EH (cell line): ENCODE results near the gene SIX2.
"Not testable (repeated sequence)": the region's sequence is repeated elsewhere in the genome, so short reads cannot be mapped to it uniquely, and the experiment has no call there.

Source experiments
- DNase-seq: peaks from one replicate; pipeline ENCODE4 v3.0.0-alpha.2; 2015; ENCODE audit warnings: low read depth

SIX2 gene

GRCh38 chr2:45009303-45009927 lies at the start of gene SIX2:
TSS of gene SIX2 (minus strand) at chr2:45009452. CDS start at chr2:45009110, 342 bp downstream.
- DNase-seq = peak; percentile 98

GRCh38 chr2:45055162-45055605 lies 45.9 kb upstream of the SIX2 start:
- DNase-seq = no peak

- no peak for DNase-seq
Observed at GRCh38 chr2:45053966-45054365, 44.7 kb upstream of the SIX2 start.

- no peak for DNase-seq
Observed at GRCh38 chr2:45052388-45052928, 43.2 kb upstream of the SIX2 start.

- no peak for DNase-seq
Observed at GRCh38 chr2:45049569-45050336, 40.5 kb upstream of the SIX2 start.

GRCh38 chr2:45047301-45047700 lies 38.0 kb upstream of the SIX2 start:
- DNase-seq = no peak

GRCh38 chr2:45046786-45047185 lies 37.5 kb upstream of the SIX2 start:
- peak; percentile 12 for DNase-seq

GRCh38 chr2:45045706-45046105 lies 36.5 kb upstream of the SIX2 start:
- DNase-seq = peak; percentile 39

- no peak for DNase-seq
Observed at GRCh38 chr2:45044916-45045315, 35.7 kb upstream of the SIX2 start.

GRCh38 chr2:45043174-45043573 lies 33.9 kb upstream of the SIX2 start:
- no peak for DNase-seq

GRCh38 chr2:45042401-45042800 lies 33.1 kb upstream of the SIX2 start:
- no peak for DNase-seq

- DNase-seq = no peak
Observed at GRCh38 chr2:45040786-45041185, 31.5 kb upstream of the SIX2 start.

GRCh38 chr2:45039804-45040203 lies 30.6 kb upstream of the SIX2 start:
- DNase-seq = not testable (repeated sequence)

- not testable (repeated sequence) for DNase-seq
Observed at GRCh38 chr2:45038861-45039260, 29.6 kb upstream of the SIX2 start.

GRCh38 chr2:45033302-45033701 lies 24.1 kb upstream of the SIX2 start:
- no peak for DNase-seq

- no peak for DNase-seq
Observed at GRCh38 chr2:45031028-45031427, 21.8 kb upstream of the SIX2 start.

- no peak for DNase-seq
Observed at GRCh38 chr2:45030553-45030952, 21.3 kb upstream of the SIX2 start.

- no peak for DNase-seq
Observed at GRCh38 chr2:45029215-45029614, 20.0 kb upstream of the SIX2 start.

GRCh38 chr2:45028276-45028675 lies 19.0 kb upstream of the SIX2 start:
- DNase-seq = peak; percentile 43

GRCh38 chr2:45026924-45027450 lies 17.7 kb upstream of the SIX2 start:
- peak; percentile 53 for DNase-seq

GRCh38 chr2:45024600-45025291 lies 15.5 kb upstream of the SIX2 start:
- DNase-seq = peak; percentile 93

- no peak for DNase-seq
Observed at GRCh38 chr2:45024097-45024496, 14.8 kb upstream of the SIX2 start.
